Naive B cell (primary cell): ENCODE measurements around the gene CCNY. TPM values are rescaled to one million over a fixed set of nuclear protein-coding genes. Genes with fewer than 3 reads are reported as not detected.

Experiments
- ATAC-seq, 2 donors: fragments of 150-1000 bp; cut with Tn5 transposase; 2 replicates each; pipeline ENCODE4 v1.10.0; 2021; ENCODE audit warnings: low read depth in 2 of 2, mild to moderate bottlenecking in 2 of 2, moderate library complexity in 2 of 2
- DNase-seq: peaks from one replicate; pipeline ENCODE4 v3.0.0; 2022
- H3K27ac Mint-ChIP-seq, 6 donors: one replicate each; pipeline ENCODE4 v1.8.0; 2020 to 2022; ENCODE audit warnings: mild to moderate bottlenecking in 6 of 6, mixed read lengths in 6 of 6, moderate library complexity in 5 of 6, inconsistent platforms in 2 of 6
- H3K27me3 Mint-ChIP-seq, 3 donors: one replicate each; pipeline ENCODE4 v1.8.0; 2021 to 2022; ENCODE audit warnings: mixed read lengths in 3 of 3, mild to moderate bottlenecking in 1 of 3
- H3K36me3 Mint-ChIP-seq, 2 donors: one replicate each; pipeline ENCODE4 v1.8.0; 2020 to 2022; ENCODE audit warnings: mixed read lengths in 2 of 2, inconsistent platforms in 1 of 2, mild to moderate bottlenecking in 1 of 2
- H3K4me1 Mint-ChIP-seq, 3 donors: one replicate each; pipeline ENCODE4 v1.8.0; 2020 to 2022; ENCODE audit warnings: mixed read lengths in 3 of 3, inconsistent platforms in 1 of 3, mild to moderate bottlenecking in 1 of 3, moderate library complexity in 1 of 3
- H3K4me3 Mint-ChIP-seq, 8 donors: one replicate each; pipeline ENCODE4 v1.8.0; 2020 to 2022; ENCODE audit warnings: mild to moderate bottlenecking in 8 of 8, mixed read lengths in 8 of 8, moderate library complexity in 8 of 8, inconsistent platforms in 2 of 8
- H3K9me3 Mint-ChIP-seq, 7 donors: one replicate each; pipeline ENCODE4 v1.8.0; 2020 to 2022; ENCODE audit warnings: mixed read lengths in 7 of 7, mild to moderate bottlenecking in 5 of 7, inconsistent platforms in 2 of 7, moderate library complexity in 1 of 7
- polyA plus RNA-seq, 6 donors: library from polyadenylated mRNA; unstranded; fragments of 300-500 nt; fragmentation: Illumina TruSeq; gene quantifications; one replicate each; pipeline ENCODE4 v1.2.3, GENCODE V29; 2021; ENCODE audit warnings: low read depth in 6 of 6

The CCNY gene
- polyA plus RNA-seq, 6 donors from 2014 or later, result 9.4 to 27.7 (median 13.6) TPM

GRCh38 chr10:35425595-35425994 is 89.3 kb downstream of the CCNY start:
- H3K4me1 Mint-ChIP-seq, result peaks cover 40 to 49% (median 43%) of the 10 kb centered on the region in 3 donors
- no peak for ATAC-seq
- H3K36me3 Mint-ChIP-seq, result no peaks in the 10 kb centered on the region
- DNase-seq, result no peak
- H3K27ac Mint-ChIP-seq, result peak overlapping the region in 4 of 6 donors; percentile 63 to 92 (median 68)
- peaks cover 0 to 2% (median 0%) of the 10 kb centered on the region in 7 donors for H3K9me3 Mint-ChIP-seq
- no peaks in the 10 kb centered on the region for H3K27me3 Mint-ChIP-seq
- no peak overlapping the region for H3K4me3 Mint-ChIP-seq

GRCh38 chr10:35426657-35427056 is 90.3 kb downstream of the CCNY start:
- peak overlapping the region in 2 of 6 donors; percentile 61 to 63 for H3K27ac Mint-ChIP-seq
- no peaks in the 10 kb centered on the region for H3K27me3 Mint-ChIP-seq
- peaks cover 38 to 47% (median 43%) of the 10 kb centered on the region in 3 donors for H3K4me1 Mint-ChIP-seq

DNA sequence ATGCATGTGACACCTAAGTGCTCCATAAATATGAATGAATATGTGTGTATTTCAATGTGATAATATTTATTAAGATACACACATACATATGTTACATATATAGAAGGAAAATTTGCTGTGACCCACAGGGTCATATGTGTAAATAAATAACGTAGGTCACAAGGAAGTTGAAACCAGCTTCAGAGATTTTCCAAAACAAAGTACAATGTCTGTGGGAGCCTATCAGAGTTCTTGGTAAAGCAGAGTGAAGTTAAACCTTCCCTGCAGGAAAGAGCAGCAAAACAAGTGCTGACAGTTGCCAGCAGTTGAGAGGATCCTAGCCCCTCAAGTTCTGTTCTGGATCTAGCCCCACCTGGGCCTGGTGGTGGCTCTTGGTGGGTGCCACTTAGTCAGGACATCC is 91.2 kb downstream of the CCNY start:
- no peak for DNase-seq
- Mint-ChIP-seq H3K9me3 (peaks cover 0 to 2% (median 0%) of the 10 kb centered on the region in 7 donors), H3K27me3 (no peaks in the 10 kb centered on the region), H3K4me3 (peak overlapping the region in 1 of 8 donors; percentile 63), H3K27ac (peak overlapping the region in 4 of 6 donors; percentile 4 to 49 (median 28)), H3K36me3 (no peaks in the 10 kb centered on the region), H3K4me1 (peaks cover 42 to 52% (median 46%) of the 10 kb centered on the region in 3 donors)
- no peak for ATAC-seq

More at GRCh38 chr10:35426657-35427056, 90.3 kb downstream of the CCNY start:
- Mint-ChIP-seq H3K4me3 (no peak overlapping the region), H3K36me3 (no peaks in the 10 kb centered on the region), H3K9me3 (peaks cover 0 to 2% (median 0%) of the 10 kb centered on the region in 7 donors)
- DNase-seq (no peak), ATAC-seq (no peak)

GRCh38 chr10:35428521-35428920 is 92.2 kb downstream of the CCNY start:
- Mint-ChIP-seq H3K4me3 (peak overlapping the region in 1 of 8 donors; percentile 38), H3K27ac (peak overlapping the region in 3 of 6 donors; percentile 10 to 86 (median 26))

GRCh38 chr10:35432781-35433338 is 96.6 kb downstream of the CCNY start:
- DNase-seq (no peak), ATAC-seq (no peak)
- H3K9me3 Mint-ChIP-seq, result peaks cover 5 to 22% (median 13%) of the 10 kb centered on the region in 7 donors
- peaks cover 7 to 21% of the 10 kb centered on the region in 2 donors for H3K36me3 Mint-ChIP-seq
- H3K4me1 Mint-ChIP-seq, result peaks cover 34 to 52% (median 47%) of the 10 kb centered on the region in 3 donors
- no peak overlapping the region for H3K4me3 Mint-ChIP-seq
- H3K27ac Mint-ChIP-seq, result peak overlapping the region in 1 of 6 donors; percentile 62
- no peaks in the 10 kb centered on the region for H3K27me3 Mint-ChIP-seq

More at GRCh38 chr10:35428521-35428920, 92.2 kb downstream of the CCNY start:
- no peaks in the 10 kb centered on the region for H3K36me3 Mint-ChIP-seq
- peaks cover 0 to 2% (median 0%) of the 10 kb centered on the region in 7 donors for H3K9me3 Mint-ChIP-seq
- ATAC-seq (no peak), DNase-seq (no peak)
- H3K4me1 Mint-ChIP-seq, result peaks cover 42 to 53% (median 50%) of the 10 kb centered on the region in 3 donors
- H3K27me3 Mint-ChIP-seq, result no peaks in the 10 kb centered on the region

- Mint-ChIP-seq H3K27me3 (no peaks in the 10 kb centered on the region), H3K36me3 (peaks cover 13 to 27% of the 10 kb centered on the region in 2 donors), H3K27ac (peak overlapping the region in 4 of 6 donors; percentile 1 to 91 (median 42)), H3K4me3 (peak overlapping the region in 1 of 8 donors; percentile 15), H3K9me3 (peaks cover 9 to 29% (median 19%) of the 10 kb centered on the region in 7 donors), H3K4me1 (peaks cover 29 to 45% (median 42%) of the 10 kb centered on the region in 3 donors)
- DNase-seq (no peak), ATAC-seq (no peak)
Observed at GRCh38 chr10:35433851-35434426, 97.6 kb downstream of the CCNY start.

GRCh38 chr10:35434533-35434932 is 98.2 kb downstream of the CCNY start:
- H3K36me3 Mint-ChIP-seq, result peaks cover 19 to 33% of the 10 kb centered on the region in 2 donors
- DNase-seq (no peak), ATAC-seq (no peak)
- peaks cover 35 to 48% (median 46%) of the 10 kb centered on the region in 3 donors for H3K4me1 Mint-ChIP-seq
- H3K9me3 Mint-ChIP-seq, result peaks cover 15 to 35% (median 25%) of the 10 kb centered on the region in 7 donors
- H3K27me3 Mint-ChIP-seq, result no peaks in the 10 kb centered on the region
- no peak overlapping the region for H3K4me3 Mint-ChIP-seq
- H3K27ac Mint-ChIP-seq, result peak overlapping the region in 4 of 6 donors; percentile 1 to 73 (median 28)

- Mint-ChIP-seq H3K27ac (peak overlapping the region in 3 of 6 donors; percentile 78 to 86 (median 81)), H3K4me3 (no peak overlapping the region), H3K4me1 (peaks cover 31 to 58% (median 48%) of the 10 kb centered on the region in 3 donors), H3K36me3 (peaks cover 20 to 39% of the 10 kb centered on the region in 2 donors), H3K27me3 (no peaks in the 10 kb centered on the region), H3K9me3 (peaks cover 16 to 44% (median 35%) of the 10 kb centered on the region in 7 donors)
- no peak for ATAC-seq
- no peak for DNase-seq
Observed at GRCh38 chr10:35435824-35436223, 99.5 kb downstream of the CCNY start.

GRCh38 chr10:35437829-35438228 is 101.5 kb downstream of the CCNY start:
- no peak for DNase-seq
- ATAC-seq, result no peak
- peaks cover 26 to 59% of the 10 kb centered on the region in 2 donors for H3K36me3 Mint-ChIP-seq
- H3K27ac Mint-ChIP-seq, result no peak overlapping the region
- H3K4me3 Mint-ChIP-seq, result no peak overlapping the region
- peaks cover 22 to 62% (median 50%) of the 10 kb centered on the region in 7 donors for H3K9me3 Mint-ChIP-seq
- H3K4me1 Mint-ChIP-seq, result peaks cover 21 to 60% (median 43%) of the 10 kb centered on the region in 3 donors
- no peaks in the 10 kb centered on the region for H3K27me3 Mint-ChIP-seq

- H3K9me3 Mint-ChIP-seq, result peaks cover 23 to 71% (median 59%) of the 10 kb centered on the region in 7 donors
- H3K4me1 Mint-ChIP-seq, result peaks cover 19 to 55% (median 33%) of the 10 kb centered on the region in 3 donors
- H3K27ac Mint-ChIP-seq, result peak overlapping the region in 3 of 6 donors; percentile 6 to 94 (median 11)
- no peaks in the 10 kb centered on the region for H3K27me3 Mint-ChIP-seq
- DNase-seq (no peak), ATAC-seq (no peak)
- H3K4me3 Mint-ChIP-seq, result peak overlapping the region in 2 of 8 donors; percentile 25 to 45
- H3K36me3 Mint-ChIP-seq, result peaks cover 26 to 66% of the 10 kb centered on the region in 2 donors
Observed at GRCh38 chr10:35438718-35439571, 102.6 kb downstream of the CCNY start.

GRCh38 chr10:35440016-35440415 is 103.7 kb downstream of the CCNY start:
- peak overlapping the region in 1 of 6 donors; percentile 15 for H3K27ac Mint-ChIP-seq
- peaks cover 22 to 51% (median 29%) of the 10 kb centered on the region in 3 donors for H3K4me1 Mint-ChIP-seq

DNA sequence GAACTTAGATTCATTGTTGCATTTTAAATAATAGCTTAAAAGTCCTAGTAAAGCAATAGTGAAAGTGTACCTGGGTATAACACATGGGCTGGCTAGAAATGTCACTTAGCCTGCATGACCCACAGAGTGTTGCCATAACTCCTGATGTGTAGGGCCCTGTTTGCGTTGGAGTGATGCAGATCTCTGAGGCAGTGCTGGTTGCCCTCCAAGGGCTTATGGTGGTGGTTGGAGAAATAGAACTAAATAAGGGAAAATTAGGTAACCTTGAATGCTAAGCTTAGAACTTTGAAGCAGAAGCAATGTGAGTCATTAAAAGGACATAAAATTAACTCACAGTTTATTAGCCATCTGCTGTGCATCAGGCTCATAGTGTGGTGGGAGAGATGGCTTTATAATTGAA is 105.7 kb downstream of the CCNY start:
- Mint-ChIP-seq H3K36me3 (peaks cover 30 to 64% of the 10 kb centered on the region in 2 donors), H3K9me3 (peaks cover 29 to 76% (median 62%) of the 10 kb centered on the region in 7 donors), H3K27me3 (no peaks in the 10 kb centered on the region), H3K27ac (peak overlapping the region in 2 of 6 donors; percentile 46 to 47), H3K4me3 (peak overlapping the region in 1 of 8 donors; percentile 68), H3K4me1 (peaks cover 30 to 58% (median 37%) of the 10 kb centered on the region in 3 donors)
- DNase-seq, result no peak
- no peak for ATAC-seq

More at GRCh38 chr10:35440016-35440415, 103.7 kb downstream of the CCNY start:
- DNase-seq (no peak), ATAC-seq (no peak)
- Mint-ChIP-seq H3K9me3 (peaks cover 28 to 81% (median 69%) of the 10 kb centered on the region in 7 donors), H3K4me3 (peak overlapping the region in 1 of 8 donors; percentile 16), H3K36me3 (peaks cover 32 to 75% of the 10 kb centered on the region in 2 donors), H3K27me3 (no peaks in the 10 kb centered on the region)

DNA sequence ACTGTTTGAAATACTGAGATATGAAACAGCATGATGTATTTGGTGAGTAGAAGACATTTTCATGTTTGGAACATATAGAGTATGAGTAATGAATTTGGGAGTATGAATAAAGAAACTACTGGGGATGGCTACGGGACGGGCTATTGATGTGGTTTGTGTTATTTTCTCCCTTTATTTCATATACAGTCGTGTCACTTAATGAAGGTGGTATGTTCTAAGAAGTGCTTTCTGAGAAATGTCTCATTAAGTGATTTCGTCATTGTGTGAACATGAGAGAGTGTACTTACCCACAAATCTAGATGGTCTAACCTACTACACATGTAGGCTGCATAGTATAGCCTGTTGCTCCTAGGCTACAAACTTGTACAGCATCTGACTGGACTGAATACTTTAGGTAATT is 106.3 kb downstream of the CCNY start:
- no peak for DNase-seq
- H3K9me3 Mint-ChIP-seq, result peaks cover 29 to 71% (median 59%) of the 10 kb centered on the region in 7 donors
- H3K27ac Mint-ChIP-seq, result no peak overlapping the region
- peaks cover 30 to 61% of the 10 kb centered on the region in 2 donors for H3K36me3 Mint-ChIP-seq
- peaks cover 32 to 60% (median 42%) of the 10 kb centered on the region in 3 donors for H3K4me1 Mint-ChIP-seq
- no peaks in the 10 kb centered on the region for H3K27me3 Mint-ChIP-seq
- ATAC-seq, result no peak
- no peak overlapping the region for H3K4me3 Mint-ChIP-seq
